ENCODE results near the gene NDOR1. TPM values are rescaled to one million over a fixed set of nuclear protein-coding genes. Genes with fewer than 3 reads are reported as not detected.

The NDOR1 gene
- total RNA-seq, 6 experiments from 2014 or later = 13.1 to 17.3 (median 16.6) TPM

DNA sequence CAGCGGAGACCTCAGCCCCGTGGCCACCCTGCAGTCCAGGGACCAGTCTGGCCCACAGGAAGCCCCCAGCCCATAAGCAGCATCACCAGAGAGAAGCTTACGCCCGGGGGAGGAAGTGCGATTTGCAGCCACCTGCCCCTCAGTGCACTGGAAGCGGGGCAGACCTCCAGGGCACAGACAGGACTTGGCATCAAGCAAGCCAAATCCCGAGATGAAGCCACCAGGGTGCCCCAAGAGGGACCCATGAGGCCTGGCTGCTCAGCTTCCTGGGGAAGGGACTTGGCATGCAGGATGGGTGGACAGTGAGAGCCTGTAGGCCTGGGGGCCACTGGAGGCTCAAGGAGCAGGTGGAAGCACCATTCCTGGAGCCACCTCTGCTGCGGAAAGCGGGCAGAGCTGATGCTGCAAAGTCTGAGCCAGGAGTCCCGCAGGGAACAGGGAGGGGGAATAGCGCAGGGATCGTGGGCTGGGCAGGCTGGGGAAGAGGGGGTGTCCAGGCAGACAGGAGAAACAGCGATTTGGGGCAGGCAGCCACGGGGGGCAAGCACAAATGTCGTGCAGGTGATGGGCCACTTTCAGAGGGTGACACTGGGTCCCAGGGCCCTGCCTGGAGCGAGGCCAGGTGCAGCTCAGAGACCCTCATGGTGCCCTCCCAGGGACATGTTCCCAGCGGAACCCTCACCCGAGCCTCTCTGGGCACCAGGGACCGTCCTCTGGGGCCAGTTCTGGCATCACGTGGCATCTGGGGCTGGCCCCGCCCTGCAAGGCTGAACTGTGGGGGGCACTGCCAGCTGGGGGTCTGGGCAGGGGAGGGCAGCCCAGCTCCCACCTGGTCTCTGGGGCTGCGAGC lies 38.9 kb upstream of the NDOR1 start:
- Mint-ChIP-seq H3K27ac (no peak overlapping the region), H3K36me3 (ENCODE audit: low read depth) (no peaks in the 10 kb centered on the region), H3K9me3 (no peaks in the 10 kb centered on the region), H3K27me3 (ENCODE audit: insufficient read depth) (peaks cover 24% of the 10 kb centered on the region), H3K4me1 (ENCODE audit: low read depth) (no peaks in the 10 kb centered on the region), H3K4me3 (no peak overlapping the region)
- TF ChIP-seq CTCF (IDR thresholded peaks at IDR 0.05) = no peak
- no peak for DNase-seq

DNA sequence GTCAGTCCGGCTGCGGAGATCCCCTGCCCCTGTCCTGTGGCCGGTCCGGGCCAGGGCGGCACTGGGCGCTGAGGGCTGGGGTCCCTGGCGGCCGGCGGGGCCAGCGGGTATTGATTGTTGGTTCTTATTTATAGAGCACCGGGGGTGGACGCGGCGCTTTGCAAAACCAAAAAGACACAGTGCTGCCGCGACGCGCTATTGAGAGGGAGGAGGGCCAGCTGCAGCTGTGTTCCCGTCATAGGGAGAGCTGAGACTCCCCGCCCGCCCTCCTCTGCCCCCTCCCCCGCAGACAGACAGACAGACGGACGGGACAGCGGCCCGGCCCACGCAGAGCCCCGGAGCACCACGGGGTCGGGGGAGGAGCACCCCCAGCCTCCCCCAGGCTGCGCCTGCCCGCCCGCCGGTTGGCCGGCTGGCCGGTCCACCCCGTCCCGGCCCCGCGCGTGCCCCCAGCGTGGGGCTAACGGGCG lies 38.2 kb upstream of the NDOR1 start:
- peaks cover 22% of the 10 kb centered on the region for H3K27me3 Mint-ChIP-seq (ENCODE audit: insufficient read depth)
- H3K9me3 Mint-ChIP-seq = no peaks in the 10 kb centered on the region
- no peak overlapping the region for H3K27ac Mint-ChIP-seq
- H3K4me1 Mint-ChIP-seq (ENCODE audit: low read depth) = no peaks in the 10 kb centered on the region
- DNase-seq = no peak
- TF ChIP-seq CTCF (IDR thresholded peaks at IDR 0.05) = no peak
- no peaks in the 10 kb centered on the region for H3K36me3 Mint-ChIP-seq (ENCODE audit: low read depth)
- H3K4me3 Mint-ChIP-seq = no peak overlapping the region

GRCh38 chr9:137167747-137168572 lies 37.5 kb upstream of the NDOR1 start:
- no peak for TF ChIP-seq CTCF (IDR thresholded peaks at IDR 0.05)
- Mint-ChIP-seq H3K36me3 (ENCODE audit: low read depth) (no peaks in the 10 kb centered on the region), H3K27me3 (ENCODE audit: insufficient read depth) (peaks cover 20% of the 10 kb centered on the region), H3K9me3 (no peaks in the 10 kb centered on the region), H3K4me3 (no peak overlapping the region), H3K27ac (no peak overlapping the region), H3K4me1 (ENCODE audit: low read depth) (no peaks in the 10 kb centered on the region)
- DNase-seq = no peak

GRCh38 chr9:137168573-137168903 lies 37.0 kb upstream of the NDOR1 start:
- H3K27me3 Mint-ChIP-seq (ENCODE audit: insufficient read depth) = peaks cover 15% of the 10 kb centered on the region
- no peak for TF ChIP-seq CTCF (IDR thresholded peaks at IDR 0.05)

DNA sequence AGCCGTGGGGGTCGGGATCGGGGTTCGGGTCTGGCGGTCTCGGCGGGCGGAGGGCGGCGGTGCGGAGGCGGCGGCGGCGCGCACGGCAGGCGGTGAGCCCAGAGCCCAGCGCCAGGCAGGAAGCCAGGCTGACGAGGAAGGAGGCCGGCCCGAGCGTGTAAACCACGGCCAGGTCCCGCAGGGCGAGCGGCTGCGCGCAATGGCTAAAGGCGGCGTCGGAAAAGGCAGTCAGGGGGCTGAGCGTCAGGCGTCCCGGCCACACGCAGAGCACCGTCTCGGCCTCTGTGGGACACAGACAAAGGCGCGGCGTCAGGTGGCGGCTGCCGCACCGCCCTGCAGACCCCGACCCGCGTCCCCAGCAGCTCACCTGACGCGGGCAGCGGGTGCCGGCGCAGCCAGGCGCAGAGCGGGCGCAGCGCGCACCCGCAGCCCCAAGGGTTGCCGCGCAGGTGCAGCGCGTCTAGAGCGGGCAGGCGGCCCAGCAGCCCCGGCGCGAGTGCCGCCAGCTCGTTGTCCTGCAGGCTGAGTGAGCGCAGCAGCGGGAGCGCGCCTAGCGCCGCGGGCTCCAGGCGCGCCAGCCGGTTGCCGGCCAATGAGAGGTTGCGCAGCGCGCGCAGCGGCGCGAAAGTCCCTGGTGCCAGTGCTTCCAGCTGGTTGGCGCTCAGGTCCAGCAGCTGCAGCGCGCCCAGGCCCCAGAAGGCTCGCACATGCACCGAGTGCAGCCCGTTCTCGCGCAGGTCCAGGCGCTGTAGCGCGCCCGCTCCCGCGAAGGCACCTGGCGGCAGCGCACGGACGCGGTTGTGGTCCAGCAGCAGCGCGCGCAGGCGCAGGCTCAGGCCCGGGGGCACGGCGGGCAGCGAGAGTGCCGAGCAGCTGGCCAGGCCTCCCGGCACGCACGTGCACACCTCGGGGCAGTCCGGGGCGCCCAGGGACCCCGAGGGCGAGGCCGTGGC lies 36.3 kb upstream of the NDOR1 start:
- no peak for TF ChIP-seq CTCF (IDR thresholded peaks at IDR 0.05)
- Mint-ChIP-seq H3K27me3 (ENCODE audit: insufficient read depth) (peaks cover 15% of the 10 kb centered on the region), H3K36me3 (ENCODE audit: low read depth) (no peaks in the 10 kb centered on the region), H3K4me1 (ENCODE audit: low read depth) (no peaks in the 10 kb centered on the region), H3K9me3 (no peaks in the 10 kb centered on the region), H3K4me3 (no peak overlapping the region), H3K27ac (no peak overlapping the region)
- no peak for DNase-seq

More at GRCh38 chr9:137168573-137168903, 37.0 kb upstream of the NDOR1 start:
- Mint-ChIP-seq H3K4me1 (ENCODE audit: low read depth) (no peaks in the 10 kb centered on the region), H3K36me3 (ENCODE audit: low read depth) (no peaks in the 10 kb centered on the region), H3K4me3 (no peak overlapping the region), H3K9me3 (no peaks in the 10 kb centered on the region), H3K27ac (no peak overlapping the region)
- DNase-seq = no peak
